ENCODE data around the gene TNFSF8.

Gene TNFSF8

DNA sequence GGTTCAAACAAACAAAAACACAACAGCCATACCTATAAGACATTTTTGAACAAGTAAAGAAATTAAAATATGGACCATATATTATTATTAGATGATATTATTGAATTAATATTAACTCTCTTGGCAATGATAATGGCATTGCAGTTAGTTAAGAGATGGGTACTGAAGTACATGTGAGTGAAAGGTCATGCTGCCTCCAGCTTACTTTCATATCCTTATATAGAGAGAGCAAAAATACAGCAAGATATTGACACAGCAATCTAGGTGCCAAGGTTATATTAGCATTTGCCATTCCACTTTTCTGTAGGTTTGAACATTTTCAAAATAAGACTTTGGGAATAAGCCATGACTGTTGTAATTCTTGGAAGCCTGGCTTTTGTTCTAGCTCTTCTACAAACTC is 6.1 kb downstream of the TNFSF8 start:
- H3K36me3 Mint-ChIP-seq (ENCODE audit: low read depth), result peaks cover 29% of the 10 kb centered on the region
- H3K4me1 Mint-ChIP-seq (ENCODE audit: low read depth), result peaks cover 93% of the 10 kb centered on the region
- no peaks in the 10 kb centered on the region for H3K27me3 Mint-ChIP-seq
- H3K4me3 Mint-ChIP-seq, result peak overlapping the region; percentile 35
- peak overlapping the region; percentile 64 for H3K27ac Mint-ChIP-seq
- no peaks in the 10 kb centered on the region for H3K9me3 Mint-ChIP-seq

DNA sequence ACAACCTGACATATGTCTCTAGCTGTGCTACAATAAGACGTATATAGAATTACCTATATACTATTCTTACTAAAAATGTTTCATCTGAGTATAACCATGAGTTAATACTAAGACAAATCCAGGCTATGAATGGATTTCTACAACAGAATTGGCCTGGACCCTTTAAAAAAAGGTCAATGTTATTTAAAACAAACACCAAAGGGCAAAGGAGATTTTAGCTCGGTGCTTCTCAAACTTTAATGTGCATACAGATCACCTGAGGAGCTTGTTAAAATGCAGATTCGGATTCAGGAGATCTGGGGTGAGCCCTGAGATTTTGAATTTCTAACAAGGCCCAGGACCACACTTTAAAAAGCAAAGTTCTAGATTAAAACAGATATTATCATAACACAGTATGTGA is 6.5 kb downstream of the TNFSF8 start:
- H3K36me3 Mint-ChIP-seq (ENCODE audit: low read depth), result peaks cover 27% of the 10 kb centered on the region

DNA sequence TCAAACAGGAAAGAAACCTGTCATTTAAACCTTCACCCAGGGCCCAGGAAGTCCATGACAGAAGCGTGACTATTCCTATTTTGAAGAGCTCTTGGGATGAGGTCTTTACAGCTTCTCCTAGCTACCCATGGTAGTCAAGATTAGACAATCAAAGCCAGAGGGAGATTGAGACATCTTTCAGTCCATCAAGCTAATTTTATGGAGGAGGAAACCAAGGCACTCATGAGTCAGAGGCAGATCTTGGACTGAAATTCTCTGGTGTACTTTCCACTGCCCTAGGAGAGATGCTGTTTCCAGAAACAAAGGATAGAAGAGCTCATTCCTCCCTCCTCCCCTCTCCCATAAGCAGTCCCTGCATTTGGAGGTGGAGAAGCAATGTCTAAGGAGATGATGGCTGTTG is 9.2 kb downstream of the TNFSF8 start:
- Mint-ChIP-seq H3K4me1 (ENCODE audit: low read depth) (peaks cover 85% of the 10 kb centered on the region), H3K4me3 (no peak overlapping the region), H3K27ac (peak overlapping the region; percentile 17)

More for the DNA sequence above, 6.5 kb downstream of the TNFSF8 start:
- H3K27me3 Mint-ChIP-seq, result no peaks in the 10 kb centered on the region
- no peaks in the 10 kb centered on the region for H3K9me3 Mint-ChIP-seq
- no peak overlapping the region for H3K27ac Mint-ChIP-seq
- peaks cover 94% of the 10 kb centered on the region for H3K4me1 Mint-ChIP-seq (ENCODE audit: low read depth)
- no peak overlapping the region for H3K4me3 Mint-ChIP-seq

DNA sequence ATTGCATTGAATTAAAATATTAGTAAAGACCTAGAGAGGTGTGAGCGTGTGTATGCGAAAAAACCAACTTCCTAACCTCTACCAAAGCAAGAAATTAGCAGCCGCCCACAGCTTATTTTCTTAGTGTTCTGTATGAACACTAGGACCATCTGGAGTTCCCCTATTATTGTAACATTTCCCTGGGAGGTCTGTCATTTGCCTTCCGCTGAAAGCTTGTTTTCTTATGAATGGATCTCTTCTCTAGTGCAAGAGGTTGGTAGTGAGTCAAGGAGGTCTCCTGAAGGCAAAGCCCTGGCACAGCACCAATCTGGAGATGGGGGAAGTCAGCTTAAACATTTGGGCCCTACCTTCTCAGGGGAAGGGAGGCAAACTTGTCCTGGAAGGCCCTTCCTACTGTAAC is 10.8 kb downstream of the TNFSF8 start:
- H3K4me3 Mint-ChIP-seq, result peak overlapping the region; percentile 36
- H3K27ac Mint-ChIP-seq, result peak overlapping the region; percentile 56

More for the DNA sequence above, 9.2 kb downstream of the TNFSF8 start:
- Mint-ChIP-seq H3K9me3 (no peaks in the 10 kb centered on the region), H3K27me3 (no peaks in the 10 kb centered on the region), H3K36me3 (ENCODE audit: low read depth) (peaks cover 43% of the 10 kb centered on the region)

DNA sequence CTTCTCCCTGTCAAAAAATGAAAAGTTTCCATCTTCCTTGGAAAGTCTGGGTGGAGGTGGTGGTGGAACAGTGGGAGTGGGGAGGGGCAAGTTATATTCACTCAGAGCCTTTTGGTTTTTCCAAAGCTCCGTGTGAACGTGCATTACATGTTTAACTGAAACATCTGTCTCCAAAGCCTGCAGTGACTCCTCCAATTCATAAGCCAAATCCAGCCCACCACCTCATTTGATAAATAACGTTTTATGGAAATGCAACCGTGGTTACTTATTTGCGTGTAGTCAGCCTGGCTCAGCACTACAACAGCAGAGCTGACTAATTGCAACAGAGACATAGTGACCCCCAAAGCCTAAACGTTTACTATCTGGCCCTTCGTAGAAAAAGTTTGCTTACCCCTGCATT is 13.9 kb downstream of the TNFSF8 start:
- Mint-ChIP-seq H3K4me1 (ENCODE audit: low read depth) (peaks cover 69% of the 10 kb centered on the region), H3K27me3 (no peaks in the 10 kb centered on the region), H3K9me3 (no peaks in the 10 kb centered on the region), H3K36me3 (ENCODE audit: low read depth) (peaks cover 67% of the 10 kb centered on the region), H3K27ac (no peak overlapping the region), H3K4me3 (no peak overlapping the region)

More for the DNA sequence above, 10.8 kb downstream of the TNFSF8 start:
- peaks cover 49% of the 10 kb centered on the region for H3K36me3 Mint-ChIP-seq (ENCODE audit: low read depth)
- no peaks in the 10 kb centered on the region for H3K9me3 Mint-ChIP-seq
- H3K27me3 Mint-ChIP-seq, result no peaks in the 10 kb centered on the region
- peaks cover 82% of the 10 kb centered on the region for H3K4me1 Mint-ChIP-seq (ENCODE audit: low read depth)

DNA sequence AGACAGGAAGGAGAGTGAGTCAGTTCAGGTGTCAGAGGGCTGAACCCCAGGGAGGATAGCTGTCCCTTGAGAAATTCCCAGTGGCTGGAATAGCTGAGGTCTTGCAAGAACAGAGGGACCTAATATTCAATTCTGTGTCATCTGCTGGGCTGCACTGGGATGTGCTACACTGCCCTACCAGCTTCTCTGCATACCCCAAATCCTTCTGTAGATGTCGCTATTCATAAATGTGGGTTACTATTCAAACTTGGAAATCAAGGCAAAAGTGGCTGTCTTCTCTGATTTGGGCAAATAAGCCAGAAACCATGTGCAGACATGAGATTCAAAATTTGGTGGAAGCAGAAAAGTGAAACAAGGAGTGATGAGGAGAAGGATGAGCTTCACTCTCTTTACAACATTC is 16.3 kb downstream of the TNFSF8 start:
- Mint-ChIP-seq H3K36me3 (ENCODE audit: low read depth) (peaks cover 68% of the 10 kb centered on the region), H3K27me3 (no peaks in the 10 kb centered on the region), H3K9me3 (no peaks in the 10 kb centered on the region), H3K4me1 (ENCODE audit: low read depth) (peaks cover 68% of the 10 kb centered on the region), H3K4me3 (no peak overlapping the region), H3K27ac (no peak overlapping the region)

DNA sequence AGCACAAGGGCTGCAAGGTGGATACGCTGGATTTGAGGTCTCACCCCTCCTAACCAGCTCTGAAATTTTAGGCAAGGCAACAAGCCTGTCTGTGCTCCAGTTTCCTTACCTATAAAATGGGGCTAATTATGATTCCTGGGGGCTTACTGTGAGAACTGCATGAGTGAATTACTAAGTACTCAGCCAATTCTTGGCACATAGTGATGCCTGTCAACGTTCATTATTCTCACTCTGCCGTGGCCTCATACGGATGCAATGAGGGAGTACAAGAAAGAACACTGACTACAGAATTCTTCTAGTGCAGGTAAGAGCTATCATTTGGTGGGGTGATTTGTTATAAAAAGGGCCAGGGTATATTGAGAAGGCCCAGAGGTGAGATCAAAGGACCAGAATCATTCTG is 16.7 kb downstream of the TNFSF8 start:
- Mint-ChIP-seq H3K27me3 (no peaks in the 10 kb centered on the region), H3K4me1 (ENCODE audit: low read depth) (peaks cover 68% of the 10 kb centered on the region), H3K27ac (no peak overlapping the region), H3K36me3 (ENCODE audit: low read depth) (peaks cover 68% of the 10 kb centered on the region), H3K4me3 (no peak overlapping the region), H3K9me3 (no peaks in the 10 kb centered on the region)

DNA sequence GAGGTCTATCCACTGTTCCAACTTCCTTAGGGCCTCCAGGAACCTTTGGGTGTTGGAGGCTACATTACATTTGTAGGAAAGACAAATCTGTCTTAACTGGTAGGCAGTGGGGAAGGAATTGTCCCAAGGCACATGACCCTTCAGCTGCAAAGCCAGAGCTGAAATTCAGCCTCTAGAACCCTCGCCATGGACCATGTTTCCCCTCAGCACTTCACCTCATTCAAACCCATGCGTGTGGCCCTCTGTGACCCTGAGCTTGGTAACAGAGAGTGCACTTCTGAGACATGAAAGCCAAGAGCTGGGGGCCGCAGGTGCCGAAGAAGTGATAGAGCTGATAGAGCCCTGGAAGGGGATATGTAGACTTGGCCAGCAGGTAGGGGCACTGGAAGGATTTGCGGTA is 17.2 kb downstream of the TNFSF8 start:
- Mint-ChIP-seq H3K9me3 (no peaks in the 10 kb centered on the region), H3K4me3 (no peak overlapping the region), H3K4me1 (ENCODE audit: low read depth) (peaks cover 70% of the 10 kb centered on the region), H3K36me3 (ENCODE audit: low read depth) (peaks cover 67% of the 10 kb centered on the region), H3K27ac (no peak overlapping the region), H3K27me3 (no peaks in the 10 kb centered on the region)

DNA sequence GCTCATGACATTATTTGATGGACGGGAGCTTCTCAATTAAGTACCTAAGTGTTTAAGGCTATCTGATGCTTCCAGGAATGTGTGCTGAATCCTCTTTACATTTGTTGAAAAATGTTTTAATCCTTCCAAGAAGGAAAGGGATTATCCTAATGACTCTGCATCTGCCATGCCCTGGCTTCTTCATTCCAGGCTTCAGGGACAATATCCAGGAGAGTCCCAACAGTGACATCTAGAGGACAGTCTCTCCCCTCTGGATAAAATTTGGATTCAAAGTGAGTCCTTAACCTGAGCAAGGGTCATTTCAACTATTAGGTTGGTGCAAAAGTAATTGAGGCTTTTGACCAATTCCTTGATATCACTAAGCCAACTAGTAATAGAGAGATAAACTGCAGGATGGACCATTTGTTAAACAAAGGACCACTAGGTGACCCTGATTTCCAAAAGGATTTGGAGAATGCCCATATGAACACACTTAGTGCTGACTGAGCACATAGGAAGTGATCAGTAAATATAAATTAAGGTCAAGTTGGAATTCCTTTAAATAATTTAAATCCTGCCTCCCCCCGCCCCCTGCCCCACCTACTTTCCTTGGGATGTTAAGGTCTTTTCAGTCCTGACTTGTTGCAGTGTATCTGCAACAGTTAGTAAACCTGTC is 19.1 kb downstream of the TNFSF8 start:
- peaks cover 51% of the 10 kb centered on the region for H3K36me3 Mint-ChIP-seq (ENCODE audit: low read depth)
- H3K4me1 Mint-ChIP-seq (ENCODE audit: low read depth), result peaks cover 79% of the 10 kb centered on the region
- no peaks in the 10 kb centered on the region for H3K9me3 Mint-ChIP-seq
- H3K27ac Mint-ChIP-seq, result no peak overlapping the region
- H3K27me3 Mint-ChIP-seq, result no peaks in the 10 kb centered on the region
- H3K4me3 Mint-ChIP-seq, result no peak overlapping the region

DNA sequence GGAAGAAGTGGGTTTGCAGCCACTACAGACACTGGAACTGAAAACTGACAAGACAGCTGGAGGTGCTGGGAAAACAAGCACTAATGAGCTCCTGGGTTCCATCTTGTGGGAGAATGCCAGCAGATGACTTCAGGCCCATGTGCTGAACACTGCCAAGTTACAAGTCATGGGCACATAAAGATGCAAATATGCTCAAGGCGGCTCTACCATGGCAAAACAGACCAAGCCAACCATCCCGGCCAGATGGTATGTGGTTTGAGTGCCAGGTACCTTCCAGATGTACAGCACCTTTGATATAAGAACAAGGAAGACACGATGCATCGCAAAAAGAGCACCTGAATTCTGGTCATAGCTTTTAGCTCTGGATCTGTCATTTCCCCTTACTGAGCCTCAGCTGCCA is 19.9 kb downstream of the TNFSF8 start:
- H3K4me1 Mint-ChIP-seq (ENCODE audit: low read depth), result peaks cover 79% of the 10 kb centered on the region
- peaks cover 46% of the 10 kb centered on the region for H3K36me3 Mint-ChIP-seq (ENCODE audit: low read depth)
- peak overlapping the region; percentile 100 for H3K27ac Mint-ChIP-seq
- H3K4me3 Mint-ChIP-seq, result no peak overlapping the region
- H3K27me3 Mint-ChIP-seq, result no peaks in the 10 kb centered on the region
- H3K9me3 Mint-ChIP-seq, result no peaks in the 10 kb centered on the region

DNA sequence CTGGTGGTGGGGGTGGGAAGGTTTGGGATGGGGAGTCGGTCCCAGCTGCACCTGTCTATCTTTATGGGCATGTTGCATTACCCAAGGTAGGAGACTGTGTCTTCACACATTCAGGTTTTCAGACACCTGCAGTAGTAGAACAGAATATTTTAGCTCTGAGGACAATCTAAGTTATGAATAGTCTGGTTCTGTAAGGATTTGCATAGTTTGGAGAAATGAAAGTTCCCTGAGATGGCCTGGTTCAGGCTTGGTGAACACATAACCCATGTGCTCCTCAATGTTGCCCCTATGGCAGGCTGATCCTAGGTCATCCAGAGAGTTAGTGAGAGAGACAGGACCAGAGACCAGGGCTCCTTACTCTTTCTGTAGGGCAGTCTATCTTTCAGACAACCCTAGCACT is 20.7 kb downstream of the TNFSF8 start:
- peaks cover 50% of the 10 kb centered on the region for H3K36me3 Mint-ChIP-seq (ENCODE audit: low read depth)
- H3K4me3 Mint-ChIP-seq, result peak overlapping the region; percentile 72
- H3K27ac Mint-ChIP-seq, result peak overlapping the region; percentile 100
- H3K4me1 Mint-ChIP-seq (ENCODE audit: low read depth), result peaks cover 71% of the 10 kb centered on the region
- H3K9me3 Mint-ChIP-seq, result no peaks in the 10 kb centered on the region
- H3K27me3 Mint-ChIP-seq, result no peaks in the 10 kb centered on the region

DNA sequence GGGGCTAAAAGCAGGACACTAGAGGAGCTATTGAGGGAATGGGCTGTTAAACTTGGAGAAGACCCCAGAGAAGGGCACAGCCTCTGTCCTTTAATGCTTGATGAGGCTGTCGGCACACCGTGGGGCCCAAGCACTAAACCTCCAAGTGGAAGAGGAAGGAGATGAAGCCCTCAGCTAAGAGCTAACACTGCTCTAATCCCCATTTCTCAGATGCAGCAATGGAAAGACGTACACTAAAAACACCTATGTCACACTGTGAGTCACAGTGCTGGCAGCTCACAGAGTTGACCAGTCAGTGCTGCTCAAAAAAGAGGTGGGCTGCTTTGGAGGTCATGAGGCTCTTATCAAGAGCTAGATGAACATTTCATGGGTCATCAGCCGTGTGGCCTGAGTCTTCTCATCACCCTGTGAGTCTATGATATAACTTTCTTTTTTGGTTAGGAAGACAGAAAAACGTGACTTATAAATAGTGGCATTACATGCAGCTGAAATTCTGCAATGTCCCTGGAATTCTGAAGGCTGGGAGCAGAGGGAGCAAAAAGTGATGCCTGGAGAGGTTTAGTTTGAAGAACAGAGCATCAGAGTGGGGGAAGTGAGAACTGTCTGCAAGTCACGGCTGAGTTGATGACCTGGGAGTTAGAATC is 21.5 kb downstream of the TNFSF8 start:
- peak overlapping the region; percentile 100 for H3K27ac Mint-ChIP-seq
- no peaks in the 10 kb centered on the region for H3K9me3 Mint-ChIP-seq
- peaks cover 64% of the 10 kb centered on the region for H3K4me1 Mint-ChIP-seq (ENCODE audit: low read depth)
- H3K4me3 Mint-ChIP-seq, result peak overlapping the region; percentile 72
- no peaks in the 10 kb centered on the region for H3K27me3 Mint-ChIP-seq
- H3K36me3 Mint-ChIP-seq (ENCODE audit: low read depth), result peaks cover 50% of the 10 kb centered on the region

DNA sequence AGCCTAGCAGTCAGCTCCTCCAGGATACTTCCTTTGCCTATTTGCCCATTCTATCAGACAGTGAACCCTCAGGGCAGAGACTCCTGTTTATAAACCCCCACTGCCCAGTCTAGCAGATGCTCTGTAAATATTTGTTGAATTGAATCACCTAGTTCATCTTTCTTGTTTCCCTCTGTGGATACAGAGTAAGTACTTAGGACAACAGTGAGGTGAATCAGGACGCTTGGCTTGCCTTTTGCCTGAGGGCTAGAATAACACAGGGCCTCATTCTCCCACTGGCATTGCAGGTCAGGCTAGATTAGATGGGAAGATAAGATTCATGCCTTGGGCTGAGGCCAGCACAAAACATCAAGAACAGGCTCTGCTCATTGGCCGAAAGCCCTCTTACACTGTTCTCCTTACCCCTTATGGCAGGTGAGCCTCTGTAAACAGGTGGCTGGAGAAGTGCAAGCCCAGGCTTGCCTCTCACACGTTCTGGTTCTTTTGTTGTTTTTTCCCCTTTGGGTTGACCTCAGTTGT is 22.2 kb downstream of the TNFSF8 start:
- H3K4me1 Mint-ChIP-seq (ENCODE audit: low read depth), result peaks cover 61% of the 10 kb centered on the region
- peaks cover 50% of the 10 kb centered on the region for H3K36me3 Mint-ChIP-seq (ENCODE audit: low read depth)
- H3K9me3 Mint-ChIP-seq, result no peaks in the 10 kb centered on the region
- H3K27me3 Mint-ChIP-seq, result no peaks in the 10 kb centered on the region
- H3K4me3 Mint-ChIP-seq, result peak overlapping the region; percentile 72
- peak overlapping the region; percentile 100 for H3K27ac Mint-ChIP-seq

DNA sequence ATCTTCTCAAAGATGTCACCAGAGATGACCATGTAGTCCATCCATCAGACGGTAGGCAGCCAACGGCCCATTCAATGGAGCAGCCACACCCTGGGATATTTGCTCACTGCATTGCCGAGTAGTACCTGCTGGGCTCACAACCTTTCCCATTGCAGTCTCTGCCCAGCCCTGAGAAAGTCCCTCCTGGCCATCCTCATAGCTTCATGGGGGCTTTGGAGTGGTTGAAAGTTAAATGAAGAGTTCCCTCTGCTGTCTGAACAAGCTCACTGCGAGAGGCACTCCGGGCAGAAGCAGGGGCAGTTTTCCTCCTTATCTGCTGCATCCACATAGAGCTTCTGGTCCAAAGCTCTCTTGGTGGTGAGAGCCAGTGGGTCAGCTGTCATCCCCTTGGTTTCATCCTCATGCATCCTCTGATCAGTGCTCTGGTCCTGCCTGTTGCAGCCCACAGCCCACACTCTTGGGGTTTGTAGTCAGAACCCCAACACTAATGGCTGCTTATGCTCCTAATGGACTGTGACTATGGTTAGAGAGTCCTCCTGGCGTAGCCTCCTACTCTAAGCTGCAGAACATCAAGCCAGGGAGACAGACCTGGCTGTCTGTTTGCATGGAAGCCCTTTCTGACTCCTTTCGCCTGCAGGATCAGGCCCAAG is 23.3 kb downstream of the TNFSF8 start:
- H3K36me3 Mint-ChIP-seq (ENCODE audit: low read depth), result peaks cover 49% of the 10 kb centered on the region
- no peak overlapping the region for H3K4me3 Mint-ChIP-seq
- no peaks in the 10 kb centered on the region for H3K9me3 Mint-ChIP-seq
- peaks cover 55% of the 10 kb centered on the region for H3K4me1 Mint-ChIP-seq (ENCODE audit: low read depth)
- no peaks in the 10 kb centered on the region for H3K27me3 Mint-ChIP-seq
- H3K27ac Mint-ChIP-seq, result peak overlapping the region; percentile 32
